PC-3 (cell line): Measurements from ENCODE around the gene CASP8.

Experiments used
- EZH2 ChIP-seq: fragments of 300-600 bp; sonication (generic); IDR thresholded peaks from one replicate; pipeline ENCODE4 v1.6.1; 2017; ENCODE audit warnings: antibody characterized with exemption, mild to moderate bottlenecking, low read length; ENCODE audit not compliant: unreplicated experiment
- EZH2phosphoT487 ChIP-seq: fragments of 300-600 bp; sonication (generic); IDR thresholded peaks from 2 replicates; pipeline ENCODE4 v1.6.1; 2018; ENCODE audit warnings: mild to moderate bottlenecking, antibody characterized with exemption, low read length, borderline replicate concordance
- TF ChIP-seq, protein P1 (sequence below): fragments of 300-600 bp; sonication (generic); conservative IDR thresholded peaks from 2 replicates; pipeline ENCODE4 v1.5.1; 2017; ENCODE audit warnings: antibody characterized with exemption, low read depth, mild to moderate bottlenecking, low read length

DNA sequence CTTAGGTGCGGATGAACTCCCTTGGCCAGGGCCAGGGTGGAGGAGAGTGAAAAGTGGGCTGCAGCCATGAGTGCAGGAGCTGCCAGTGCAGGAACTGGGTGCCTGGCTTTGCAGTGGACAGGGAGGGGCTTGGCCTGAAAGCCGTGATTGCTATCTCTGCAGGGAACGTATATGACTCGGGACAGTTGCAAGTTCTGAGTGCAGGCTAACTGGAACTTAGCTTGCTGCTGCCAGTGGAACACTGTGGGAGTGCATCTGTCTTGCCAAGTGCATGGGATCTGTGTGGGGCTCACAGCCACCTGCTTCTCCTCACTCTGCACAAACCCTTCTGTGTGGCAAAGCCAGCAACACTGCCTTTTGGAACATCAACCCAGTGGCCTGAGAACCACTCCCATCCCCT is 59.9 kb downstream of the CASP8 start:
- TF ChIP-seq, protein P1, sequence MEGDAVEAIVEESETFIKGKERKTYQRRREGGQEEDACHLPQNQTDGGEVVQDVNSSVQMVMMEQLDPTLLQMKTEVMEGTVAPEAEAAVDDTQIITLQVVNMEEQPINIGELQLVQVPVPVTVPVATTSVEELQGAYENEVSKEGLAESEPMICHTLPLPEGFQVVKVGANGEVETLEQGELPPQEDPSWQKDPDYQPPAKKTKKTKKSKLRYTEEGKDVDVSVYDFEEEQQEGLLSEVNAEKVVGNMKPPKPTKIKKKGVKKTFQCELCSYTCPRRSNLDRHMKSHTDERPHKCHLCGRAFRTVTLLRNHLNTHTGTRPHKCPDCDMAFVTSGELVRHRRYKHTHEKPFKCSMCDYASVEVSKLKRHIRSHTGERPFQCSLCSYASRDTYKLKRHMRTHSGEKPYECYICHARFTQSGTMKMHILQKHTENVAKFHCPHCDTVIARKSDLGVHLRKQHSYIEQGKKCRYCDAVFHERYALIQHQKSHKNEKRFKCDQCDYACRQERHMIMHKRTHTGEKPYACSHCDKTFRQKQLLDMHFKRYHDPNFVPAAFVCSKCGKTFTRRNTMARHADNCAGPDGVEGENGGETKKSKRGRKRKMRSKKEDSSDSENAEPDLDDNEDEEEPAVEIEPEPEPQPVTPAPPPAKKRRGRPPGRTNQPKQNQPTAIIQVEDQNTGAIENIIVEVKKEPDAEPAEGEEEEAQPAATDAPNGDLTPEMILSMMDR: no peak
- TF ChIP-seq EZH2: no peak
- no peak for TF ChIP-seq EZH2phosphoT487
